Ovary (tissue), 9 donors: ENCODE measurements around the gene TJP2. TPM values are rescaled to one million over a fixed set of nuclear protein-coding genes. Genes with fewer than 3 reads are reported as not detected.

Experiments used
- DNase-seq, 5 donors: peaks; one replicate each; pipeline ENCODE4 v3.0.0-alpha.2; 2019 to 2020
- H3K27ac ChIP-seq, 2 donors: fragments of 200-600 bp; one replicate each; pipeline versions ENCODE4 v1.5.1 to v1.8.0; 2019 to 2022
- H3K27me3 ChIP-seq: fragments of 200-600 bp; one replicate; pipeline ENCODE4 v1.8.0; 2022
- H3K36me3 ChIP-seq: fragments of 200-600 bp; sonication (generic); one replicate; pipeline ENCODE4 v1.5.1; 2019
- H3K4me1 ChIP-seq: one replicate; pipeline ENCODE4 v1.8.1; 2013; ENCODE audit warnings: mild to moderate bottlenecking, moderate library complexity; ENCODE audit not compliant: insufficient read depth
- H3K4me3 ChIP-seq: fragments of 200-600 bp; sonication (generic); one replicate; pipeline ENCODE4 v1.5.1; 2017
- H3K9me3 ChIP-seq, 2 donors: fragments of 200-600 bp in 1 of 2; sonication (generic) in 1 of 2; one replicate each; pipeline versions ENCODE4 v1.5.1 to v1.8.1; 2013 to 2019; ENCODE audit warnings: mild to moderate bottlenecking in 1 of 2, moderate library complexity in 1 of 2
- CTCF ChIP-seq, 3 donors: fragments of 450-650 bp in 2 of 3; fragments of 200-600 bp in 1 of 3; IDR thresholded peaks; one replicate each; pipeline versions ENCODE4 v1.5.1 to v1.8.0; 2016 to 2022; ENCODE audit warnings: antibody characterized with exemption in 3 of 3, mild to moderate bottlenecking in 1 of 3
- EP300 ChIP-seq: sonication (generic); formaldehyde crosslinking; IDR thresholded peaks from one replicate; pipeline ENCODE4 v1.6.1; 2017; ENCODE audit warnings: antibody characterized with exemption
- POLR2A ChIP-seq: fragments of 450-650 bp; IDR thresholded peaks from one replicate; pipeline ENCODE4 v1.6.1; 2017; ENCODE audit warnings: antibody characterized with exemption, mild to moderate bottlenecking, moderate library complexity
- WGBS, 3 donors: extraction: QIAGEN DNeasy Blood & Tissue Kit in 1 of 3; methylation state at CpG; one replicate each; pipeline versions ENCODE4 v1.1.5 to v1.1.7; 2013 to 2017; 5-methylcytosine and 5-hydroxymethylcytosine counted together
- intact Hi-C, 4 donors: fragments of 100-400 bp; cut with DNase I; formaldehyde crosslinking; loops; one replicate each; pipeline versions ENCODE4 v1.11.0 to v1.15.1; 2022 to 2023
- polyA plus RNA-seq, 2 donors: library from polyadenylated mRNA; stranded (reverse); fragments of 200-250 nt in 1 of 2; fragments of 350-450 nt in 1 of 2; fragmentation: Illumina TruSeq in 1 of 2; extraction: RNeasy Lipid Tissue Mini Kit (QIAGEN cat#74804) in 1 of 2; gene quantifications; one replicate each; pipeline ENCODE4 v1.2.3, GENCODE V29; 2013 to 2014
- total RNA-seq, 7 donors: library from RNA; depleted of rRNA in 2 of 7; stranded (reverse); fragments of >200 nt in 2 of 7; fragmentation: NEBNext Ultra II Directional in 3 of 7; extraction: Animal tissue kit (Norgen Biotek cat#: 25700) in 3 of 7; gene quantifications; one replicate each; pipeline versions ENCODE4 v1.1.0 to v1.2.4, GENCODE V29; 2016 to 2023
- donor health status: DM: no; HTN: no; CAD: no; lungs with moderate emphysema.
- donor health status: DM: no; HTN: no; CAD: no.
- donor health status: Bipolar disorder and iron deficiency.
- donor health status: DM: yes; HTN: yes; CAD: no.
- donor health status: DM: no; HTN: no; CAD: no.
- donor health status: DM: yes; HTN: yes; CAD: no.

The TJP2 gene
- total and polyA plus RNA-seq, 9 donors: 40.5 to 143 (median 68.5) TPM

GRCh38 chr9:69171517-69171916, 2.6 kb upstream of the TJP2 start:
- no peak for TF ChIP-seq CTCF (IDR thresholded peaks at IDR 0.05)
- no peak for TF ChIP-seq POLR2A
- no peak for TF ChIP-seq EP300
- WGBS, 3 donors: 95 to 97% (median 97%) methylated on average over 6 of the region's 6 CpGs
- peaks cover 3% of the 10 kb centered on the region for H3K4me1 ChIP-seq
- no peaks in the 10 kb centered on the region for H3K27me3 ChIP-seq
- H3K36me3 ChIP-seq: no peaks in the 10 kb centered on the region
- intact Hi-C loops: no loop called here
- no peaks in the 10 kb centered on the region for H3K9me3 ChIP-seq
- H3K4me3 ChIP-seq: no peak overlapping the region
- no peak overlapping the region for H3K27ac ChIP-seq
- no peak for DNase-seq

- TF ChIP-seq POLR2A: no peak
- no peak for TF ChIP-seq EP300
- no peak for TF ChIP-seq CTCF (IDR thresholded peaks at IDR 0.05)
- Histone ChIP-seq H3K27ac (no peak overlapping the region), H3K27me3 (no peaks in the 10 kb centered on the region), H3K9me3 (no peaks in the 10 kb centered on the region), H3K36me3 (no peaks in the 10 kb centered on the region), H3K4me3 (no peak overlapping the region), H3K4me1 (peaks cover 3% of the 10 kb centered on the region)
- intact Hi-C loops: no loop called here
- WGBS, 3 donors: 70 to 80% (median 79%) methylated on average over 6 of the region's 6 CpGs
- no peak for DNase-seq
Observed at GRCh38 chr9:69172895-69173294, 1.2 kb upstream of the TJP2 start.

GRCh38 chr9:69173497-69173890, 583 bp upstream of the TJP2 start:
- no peaks in the 10 kb centered on the region for H3K9me3 ChIP-seq
- intact Hi-C loops: no loop called here
- H3K4me1 ChIP-seq: peaks cover 3% of the 10 kb centered on the region
- no peak for DNase-seq
- H3K27ac ChIP-seq: peak overlapping the region; percentile 72 to 93
- H3K36me3 ChIP-seq: no peaks in the 10 kb centered on the region
- WGBS, 3 donors: 4 to 5% (median 4%) methylated on average over 16 to 17 of the region's 17 CpGs
- TF ChIP-seq EP300 (no peak), CTCF (IDR thresholded peaks at IDR 0.05) (no peak), POLR2A (no peak)
- peak overlapping the region; percentile 60 for H3K4me3 ChIP-seq
- no peaks in the 10 kb centered on the region for H3K27me3 ChIP-seq

GRCh38 chr9:69174616-69175463, 763 bp downstream of the TJP2 start:
- H3K9me3 ChIP-seq: no peaks in the 10 kb centered on the region
- H3K36me3 ChIP-seq: no peaks in the 10 kb centered on the region
- TF ChIP-seq POLR2A (no peak), CTCF (IDR thresholded peaks at IDR 0.05) (no peak), EP300 (no peak)
- peaks cover 3% of the 10 kb centered on the region for H3K4me1 ChIP-seq
- WGBS, 3 donors: 2 to 5% (median 4%) methylated on average over 21 of the region's 21 CpGs
- intact Hi-C loops: no loop called here
- no peaks in the 10 kb centered on the region for H3K27me3 ChIP-seq
- peak; percentile 44 to 66 (median 57) for DNase-seq
- peak overlapping the region; percentile 60 for H3K4me3 ChIP-seq
- peak overlapping the region; percentile 72 to 93 for H3K27ac ChIP-seq
